Germinal center (tissue), 1 donor: Measurements from ENCODE around the gene TMEFF1.
A peak's percentile ranks its signal among the peaks of the same experiment; 100 is the strongest.
"Not testable (repeated sequence)": the region's sequence is repeated elsewhere in the genome, so short reads cannot be mapped to it uniquely, and the experiment has no call there.

ENCODE experiments used
- DNase-seq: peaks from one replicate; pipeline ENCODE4 v3.0.0; 2012; ENCODE audit warnings: mixed read lengths, low spot score

TMEFF1 gene

GRCh38 chr9:100472788-100473275, at the start of gene TMEFF1:
Gene TMEFF1 (plus strand): TSS chr9:100473149. CDS start chr9:100473545, 396 bp downstream.
- DNase-seq: peak; percentile 69

- DNase-seq: no peak
Observed at GRCh38 chr9:100425758-100426157, 47.2 kb upstream of the TMEFF1 start.

GRCh38 chr9:100426189-100426529, 46.8 kb upstream of the TMEFF1 start:
- DNase-seq: no peak

DNA sequence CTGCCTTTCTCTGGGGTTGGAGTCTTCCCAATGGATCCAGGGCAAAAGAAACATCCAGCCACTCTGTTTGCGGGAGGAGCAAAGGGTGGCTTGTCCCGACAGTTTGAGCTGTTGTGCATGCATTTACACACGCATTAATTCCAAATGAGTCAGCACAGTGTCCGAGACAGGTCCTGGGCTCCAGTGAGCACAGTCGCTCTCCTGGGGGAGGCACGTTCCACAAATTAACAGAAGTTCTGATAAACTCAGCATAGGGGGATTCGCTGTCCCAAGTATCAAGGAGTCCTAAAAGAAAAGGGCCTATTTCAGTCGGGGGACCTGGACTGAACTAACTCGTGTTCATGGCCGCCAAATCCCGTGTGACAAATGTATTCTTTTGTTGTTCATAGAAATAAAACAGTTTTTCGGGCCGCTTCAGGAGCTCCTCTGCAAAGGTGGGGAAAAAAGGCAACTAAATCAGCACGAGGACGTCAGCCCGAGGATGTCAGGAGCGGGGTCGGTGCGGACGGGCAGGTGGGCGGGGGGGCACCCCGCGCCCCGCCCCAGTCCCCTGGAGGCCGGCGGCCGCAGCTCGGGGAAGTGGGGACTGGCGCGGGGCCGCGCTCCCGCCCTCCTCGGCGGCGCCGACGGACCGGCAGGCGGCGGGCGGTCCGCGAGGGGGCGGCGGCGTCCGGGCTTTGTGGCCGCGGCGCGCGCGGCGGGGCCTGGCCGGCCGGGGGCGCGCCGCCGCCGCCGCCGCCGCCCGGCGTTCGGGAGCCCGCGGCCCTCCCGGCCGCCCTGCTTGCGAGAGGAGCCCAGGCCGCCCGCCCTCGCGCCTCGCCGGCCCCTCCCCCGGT, 46.2 kb upstream of the TMEFF1 start, which contains the start of gene MSANTD3:
MSANTD3 (plus strand) TSS at position 614 of the 836 bp plus-strand sequence. CDS start 14,796 bp downstream, outside the sequence.
- DNase-seq: peak; percentile 85

DNA sequence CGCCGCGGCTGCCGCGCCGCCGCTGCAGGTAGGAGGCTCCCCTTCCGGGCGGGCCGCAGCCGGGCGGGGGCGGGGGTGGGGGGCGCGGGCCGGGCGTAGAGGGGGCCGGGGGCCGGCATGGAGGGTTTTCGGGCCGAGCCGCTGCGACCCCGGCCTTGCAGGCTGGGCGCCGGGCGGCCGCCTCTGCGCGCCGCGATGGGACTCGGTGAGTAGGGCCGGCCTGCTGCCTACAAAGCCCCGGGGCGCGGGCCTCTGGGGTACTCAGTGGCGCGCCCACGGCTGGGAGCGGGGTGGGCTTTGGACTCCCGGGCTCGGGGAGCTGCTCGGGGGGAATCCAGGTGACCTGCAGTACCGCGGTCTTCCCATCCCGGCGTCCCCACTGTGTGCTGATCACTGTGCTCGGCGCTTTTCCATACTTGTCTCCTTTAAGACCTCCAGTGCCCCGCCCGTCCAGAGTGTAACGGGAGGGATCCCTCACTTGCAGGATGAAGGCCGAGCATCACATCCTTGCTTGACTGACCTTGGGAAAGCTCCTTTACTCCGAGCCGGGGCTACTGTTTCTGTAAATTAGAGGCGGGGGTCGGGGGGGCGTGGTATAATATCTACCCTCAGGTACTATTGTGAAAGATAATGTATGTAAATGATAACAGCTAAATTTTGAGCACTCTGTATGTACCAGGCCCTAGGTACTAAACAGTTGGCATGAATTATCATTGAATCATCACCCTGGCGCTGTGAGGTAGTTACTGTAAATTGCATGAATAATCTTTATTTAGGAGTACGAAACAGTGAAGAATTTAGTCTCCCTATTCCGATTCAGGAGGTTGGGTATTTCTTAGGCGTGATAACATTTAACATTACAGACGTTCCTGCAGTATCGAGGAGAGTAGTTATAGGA, 45.3 kb upstream of the TMEFF1 start:
- no peak for DNase-seq

- no peak for DNase-seq
Observed at GRCh38 chr9:100428871-100429654, 43.9 kb upstream of the TMEFF1 start.

DNA sequence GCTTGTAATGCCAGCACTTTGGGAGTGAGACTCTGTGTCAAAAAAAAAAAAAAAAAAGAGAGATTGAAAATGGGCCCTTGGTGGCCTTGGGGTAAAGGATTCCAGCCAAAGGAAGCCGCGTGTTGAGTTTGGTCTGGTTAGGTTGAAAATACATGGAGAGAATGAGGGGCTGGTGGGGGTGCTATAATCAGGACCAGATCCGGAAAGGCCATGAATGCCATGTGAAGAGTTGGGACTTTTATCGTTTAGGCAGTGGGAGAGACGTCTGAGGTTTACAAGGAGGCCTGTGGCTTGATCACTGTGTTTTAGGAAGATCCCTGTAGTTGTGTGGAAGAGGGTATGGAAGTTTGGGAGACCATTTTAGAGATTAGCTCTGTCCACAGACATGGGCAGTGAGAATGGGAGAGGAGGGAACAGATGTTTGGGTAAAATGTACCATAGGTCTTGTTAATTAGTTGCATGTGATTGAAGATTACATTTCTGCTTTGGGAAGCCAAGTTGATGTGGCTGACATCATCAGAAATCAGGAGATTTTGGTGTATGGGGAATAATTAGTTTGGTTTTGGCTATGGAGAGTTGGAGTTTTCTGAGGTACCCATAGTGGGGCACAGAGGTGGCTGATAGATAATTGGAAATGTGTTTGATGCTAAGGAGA, 42.5 kb upstream of the TMEFF1 start:
- DNase-seq: no peak

GRCh38 chr9:100431886-100432285, 41.1 kb upstream of the TMEFF1 start:
- DNase-seq: no peak

- no peak for DNase-seq
Observed at GRCh38 chr9:100432736-100433135, 40.2 kb upstream of the TMEFF1 start.

GRCh38 chr9:100436571-100436970, 36.4 kb upstream of the TMEFF1 start:
- DNase-seq: no peak

- peak; percentile 63 for DNase-seq
Observed at GRCh38 chr9:100437860-100438805, 34.8 kb upstream of the TMEFF1 start.

DNA sequence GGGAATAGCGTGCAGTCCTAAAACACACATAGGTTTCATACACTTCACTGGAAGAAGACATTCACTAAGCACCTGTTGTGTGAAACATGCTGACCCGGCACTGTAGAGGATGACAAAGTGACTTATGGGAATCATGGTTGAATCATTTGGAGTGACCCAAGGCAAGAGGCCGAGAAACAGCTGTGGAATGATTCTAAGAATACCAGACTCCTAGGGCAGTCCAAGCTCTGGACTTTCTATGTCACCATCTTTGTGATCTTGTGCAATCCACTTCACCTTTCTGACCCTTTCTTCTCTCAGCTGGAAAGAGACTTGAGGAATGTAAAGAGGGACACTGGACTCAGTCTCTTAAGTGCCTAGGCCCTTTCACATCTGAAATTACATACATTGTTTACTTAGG, 32.9 kb upstream of the TMEFF1 start:
- DNase-seq: no peak

- not testable (repeated sequence) for DNase-seq
Observed at GRCh38 chr9:100440487-100440886, 32.5 kb upstream of the TMEFF1 start.

- no peak for DNase-seq
Observed at GRCh38 chr9:100441911-100442361, 31.0 kb upstream of the TMEFF1 start.

DNA sequence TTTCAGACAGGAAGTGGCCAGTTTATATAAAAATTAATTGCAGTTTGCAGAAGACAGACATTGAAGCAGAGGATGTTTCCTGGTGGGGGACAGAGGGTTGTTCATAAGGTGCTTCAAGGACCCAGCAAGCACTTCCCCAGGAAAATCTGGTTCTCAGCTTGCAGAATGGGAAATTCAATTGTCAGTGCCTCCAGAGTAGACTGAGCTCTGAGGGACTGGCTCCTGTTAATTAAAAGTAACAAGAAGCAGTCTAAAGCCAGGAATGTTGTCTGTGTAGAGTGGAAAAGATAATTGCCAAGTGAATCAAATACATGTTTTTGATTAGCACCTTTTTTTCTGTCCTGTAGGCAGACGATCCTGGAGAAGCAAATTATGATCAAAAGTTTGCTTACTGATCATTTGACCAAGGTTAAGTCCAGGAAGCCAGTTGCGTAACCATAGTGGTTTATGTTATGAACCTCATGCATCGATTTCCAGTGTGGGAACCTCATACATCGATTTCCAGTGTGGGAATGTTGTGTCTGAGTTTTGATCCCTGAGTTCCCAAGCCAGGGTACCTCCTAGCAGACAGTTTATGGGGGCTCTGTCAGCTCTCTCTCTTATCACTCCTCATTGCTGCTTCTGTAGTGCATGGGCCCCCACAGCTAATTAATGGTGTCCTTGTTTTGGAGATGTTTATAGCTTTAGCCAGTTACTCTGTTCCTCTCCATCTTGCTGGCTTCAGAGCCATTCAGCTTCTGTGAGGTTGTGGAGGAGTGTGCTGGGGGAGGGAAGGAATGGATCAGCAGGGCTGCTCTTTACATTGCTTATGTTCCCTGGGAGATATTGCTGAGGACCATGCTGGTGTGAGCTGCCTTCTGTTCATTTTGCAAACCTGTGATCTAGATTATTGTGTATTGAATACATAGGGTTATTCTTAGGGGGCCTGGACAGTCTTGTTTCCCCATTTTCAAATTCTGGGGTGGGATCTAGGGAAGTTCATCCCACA, 28.9 kb upstream of the TMEFF1 start:
- DNase-seq: no peak

- no peak for DNase-seq
Observed at GRCh38 chr9:100445161-100445902, 27.6 kb upstream of the TMEFF1 start.

- DNase-seq: no peak
Observed at GRCh38 chr9:100445903-100446549, 26.9 kb upstream of the TMEFF1 start.

- DNase-seq: no peak
Observed at GRCh38 chr9:100447041-100447440, 25.9 kb upstream of the TMEFF1 start.
